H7 (cell line): ENCODE data around the gene CC2D2A. TPM values are rescaled to one million over a fixed set of nuclear protein-coding genes. Genes with fewer than 3 reads are reported as not detected.
A peak's percentile ranks its signal among the peaks of the same experiment; 100 is the strongest.

Experiments
- DNase-seq: peaks from one replicate; pipeline ENCODE4 v3.0.0; 2012
- H3K27me3 ChIP-seq: 2 replicates; pipeline ENCODE4 v1.6.0; 2011; ENCODE audit warnings: mild to moderate bottlenecking, low read length; ENCODE audit not compliant: control insufficient read depth, insufficient read depth
- H3K36me3 ChIP-seq: replicated peaks from 2 replicates; pipeline ENCODE4 v1.5.1; 2011; ENCODE audit warnings: low read length; ENCODE audit not compliant: control insufficient read depth, insufficient read depth
- H3K4me3 ChIP-seq: 2 replicates; pipeline ENCODE4 v1.5.1; 2011; ENCODE audit warnings: low read depth, mild to moderate bottlenecking, control low read depth, low read length, moderate library complexity; ENCODE audit not compliant: insufficient read depth
- total RNA-seq: library from RNA; depleted of rRNA; stranded (reverse); fragments of >200 nt; shearing (Covaris generic); gene quantifications from 2 replicates; pipeline ENCODE4 v1.2.3, GENCODE V29; 2014; rRNA removed

CC2D2A gene
- total RNA-seq, 1 experiment from 2014 or later: 9.6 TPM

- H3K4me3 ChIP-seq: no peak overlapping the region
- no peak for DNase-seq
Observed at GRCh38 chr4:15648600-15648999, 178.9 kb downstream of the CC2D2A start.

GRCh38 chr4:15649914-15650545 is 180.3 kb downstream of the CC2D2A start:
- peak; percentile 59 for DNase-seq
- Histone ChIP-seq H3K27me3 (no peaks in the 10 kb centered on the region), H3K4me3 (no peak overlapping the region), H3K36me3 (no peaks in the 10 kb centered on the region)

More at GRCh38 chr4:15648600-15648999, 178.9 kb downstream of the CC2D2A start:
- Histone ChIP-seq H3K27me3 (no peaks in the 10 kb centered on the region), H3K36me3 (no peaks in the 10 kb centered on the region)

Other genes starting within 250 kb of the CC2D2A start
- gene C1QTNF7, start 41.8 kb upstream of the CC2D2A start, total RNA-seq: 0.07 TPM in 1 of 2 replicates, not detected in the other
- 80.8 and 91.6 TPM in 2 replicates for gene FBXL5, start 185.5 kb downstream of the CC2D2A start, total RNA-seq
- 39.5 and 61.0 TPM in 2 replicates for gene FAM200B, start 211.9 kb downstream of the CC2D2A start, total RNA-seq
- 0.80 and 1.00 TPM in 2 replicates for gene BST1, start 233.2 kb downstream of the CC2D2A start, total RNA-seq